ENCODE measurements around the gene TTN. TPM values are rescaled to one million over a fixed set of nuclear protein-coding genes. Genes with fewer than 3 reads are reported as not detected.

The TTN gene
- total RNA-seq, 1 donor from 2014 or later = not detected

GRCh38 chr2:178522950-178523595 lies 284.1 kb downstream of the TTN start:
- Mint-ChIP-seq H3K4me1 (ENCODE audit: low read depth) (peaks cover 25% of the 10 kb centered on the region), H3K27ac (ENCODE audit: unreplicated experiment) (peak overlapping the region; percentile 90), H3K27me3 (ENCODE audit: low read depth) (no peaks in the 10 kb centered on the region), H3K9me3 (ENCODE audit: low read depth) (peaks cover 4% of the 10 kb centered on the region), H3K36me3 (ENCODE audit: low read depth) (peaks cover 4% of the 10 kb centered on the region), H3K4me3 (ENCODE audit: unreplicated experiment) (peak overlapping the region; percentile 88)
- no peak for DNase-seq (ENCODE audit: low spot score)
- peak; percentile 93 for TF ChIP-seq CTCF (IDR thresholded peaks at IDR 0.05)

GRCh38 chr2:178521304-178522150 lies 285.7 kb downstream of the TTN start:
- no peaks in the 10 kb centered on the region for H3K27me3 Mint-ChIP-seq (ENCODE audit: low read depth)
- no peak overlapping the region for H3K4me3 Mint-ChIP-seq (ENCODE audit: unreplicated experiment)
- DNase-seq (ENCODE audit: low spot score) = no peak
- H3K9me3 Mint-ChIP-seq (ENCODE audit: low read depth) = peaks cover 4% of the 10 kb centered on the region
- H3K27ac Mint-ChIP-seq (ENCODE audit: unreplicated experiment) = no peak overlapping the region
- H3K36me3 Mint-ChIP-seq (ENCODE audit: low read depth) = peaks cover 4% of the 10 kb centered on the region
- no peak for TF ChIP-seq CTCF (IDR thresholded peaks at IDR 0.05)
- peaks cover 25% of the 10 kb centered on the region for H3K4me1 Mint-ChIP-seq (ENCODE audit: low read depth)

GRCh38 chr2:178517496-178517895 lies 289.7 kb downstream of the TTN start:
- Mint-ChIP-seq H3K36me3 (ENCODE audit: low read depth) (peaks cover 7% of the 10 kb centered on the region), H3K27ac (ENCODE audit: unreplicated experiment) (no peak overlapping the region), H3K4me3 (ENCODE audit: unreplicated experiment) (no peak overlapping the region), H3K4me1 (ENCODE audit: low read depth) (no peaks in the 10 kb centered on the region), H3K27me3 (ENCODE audit: low read depth) (no peaks in the 10 kb centered on the region), H3K9me3 (ENCODE audit: low read depth) (peaks cover 4% of the 10 kb centered on the region)
- no peak for DNase-seq (ENCODE audit: low spot score)
- TF ChIP-seq CTCF (IDR thresholded peaks at IDR 0.05) = no peak

- Mint-ChIP-seq H3K36me3 (ENCODE audit: low read depth) (peaks cover 8% of the 10 kb centered on the region), H3K27me3 (ENCODE audit: low read depth) (no peaks in the 10 kb centered on the region), H3K27ac (ENCODE audit: unreplicated experiment) (no peak overlapping the region), H3K4me1 (ENCODE audit: low read depth) (peaks cover 2% of the 10 kb centered on the region), H3K4me3 (ENCODE audit: unreplicated experiment) (no peak overlapping the region), H3K9me3 (ENCODE audit: low read depth) (no peaks in the 10 kb centered on the region)
- DNase-seq (ENCODE audit: low spot score) = no peak
- no peak for TF ChIP-seq CTCF (IDR thresholded peaks at IDR 0.05)
Observed at GRCh38 chr2:178514664-178515063, 292.6 kb downstream of the TTN start.

GRCh38 chr2:178513876-178514275 lies 293.3 kb downstream of the TTN start:
- no peaks in the 10 kb centered on the region for H3K9me3 Mint-ChIP-seq (ENCODE audit: low read depth)
- peaks cover 2% of the 10 kb centered on the region for H3K4me1 Mint-ChIP-seq (ENCODE audit: low read depth)
- no peak overlapping the region for H3K4me3 Mint-ChIP-seq (ENCODE audit: unreplicated experiment)
- TF ChIP-seq CTCF (IDR thresholded peaks at IDR 0.05) = no peak
- H3K27ac Mint-ChIP-seq (ENCODE audit: unreplicated experiment) = no peak overlapping the region
- H3K36me3 Mint-ChIP-seq (ENCODE audit: low read depth) = peaks cover 12% of the 10 kb centered on the region
- no peaks in the 10 kb centered on the region for H3K27me3 Mint-ChIP-seq (ENCODE audit: low read depth)
- no peak for DNase-seq (ENCODE audit: low spot score)

Measured in chondrocyte (in vitro differentiated cells).